ENCODE measurements around the gene FCER2.
"Not testable (repeated sequence)": the region's sequence is repeated elsewhere in the genome, so short reads cannot be mapped to it uniquely, and the experiment has no call there.

FCER2 gene, protein sequence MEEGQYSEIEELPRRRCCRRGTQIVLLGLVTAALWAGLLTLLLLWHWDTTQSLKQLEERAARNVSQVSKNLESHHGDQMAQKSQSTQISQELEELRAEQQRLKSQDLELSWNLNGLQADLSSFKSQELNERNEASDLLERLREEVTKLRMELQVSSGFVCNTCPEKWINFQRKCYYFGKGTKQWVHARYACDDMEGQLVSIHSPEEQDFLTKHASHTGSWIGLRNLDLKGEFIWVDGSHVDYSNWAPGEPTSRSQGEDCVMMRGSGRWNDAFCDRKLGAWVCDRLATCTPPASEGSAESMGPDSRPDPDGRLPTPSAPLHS

DNA sequence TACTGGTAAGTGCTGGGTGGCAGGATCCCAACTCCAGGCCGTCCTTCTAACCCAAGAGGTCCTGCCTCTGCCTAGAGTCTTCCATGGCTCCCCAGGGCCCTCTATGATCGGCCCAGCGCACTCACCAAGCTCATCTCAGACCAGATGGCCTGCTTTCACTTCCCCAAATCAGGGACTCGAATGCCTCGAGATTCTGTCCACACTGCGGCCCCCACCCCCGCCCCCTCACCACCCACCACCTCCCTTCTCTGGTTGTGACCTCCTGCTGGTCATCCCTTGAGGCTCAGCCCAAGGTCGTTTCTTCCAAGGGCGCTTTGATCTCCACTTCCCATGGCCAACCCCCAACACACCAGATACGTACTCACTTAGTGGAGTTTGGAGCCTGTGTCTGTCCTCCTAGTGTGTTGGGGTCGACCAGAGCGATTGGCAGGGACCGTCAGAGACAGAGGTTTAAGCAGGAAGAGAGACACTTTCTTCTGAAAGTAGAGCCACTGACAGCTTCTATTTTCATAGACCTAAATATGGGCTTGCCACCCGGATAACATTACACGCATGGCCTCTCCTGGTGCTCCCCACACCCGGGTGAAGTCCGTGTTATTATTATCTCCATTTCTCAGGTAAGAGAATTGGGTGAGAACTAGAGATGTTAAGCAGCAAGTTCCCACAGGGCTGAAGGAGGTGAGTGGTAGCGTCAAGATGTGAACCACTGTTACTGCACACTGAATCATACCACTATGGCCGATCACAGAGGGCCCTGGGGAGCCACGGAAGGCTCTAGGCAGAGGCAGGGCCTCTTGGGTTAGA, at the start of gene FCER2:
Gene FCER2, minus strand, starts transcription at position 478 of the 804 bp plus-strand sequence. CDS start 2,371 bp downstream, outside the sequence.
- DNase-seq, result no peak

DNA sequence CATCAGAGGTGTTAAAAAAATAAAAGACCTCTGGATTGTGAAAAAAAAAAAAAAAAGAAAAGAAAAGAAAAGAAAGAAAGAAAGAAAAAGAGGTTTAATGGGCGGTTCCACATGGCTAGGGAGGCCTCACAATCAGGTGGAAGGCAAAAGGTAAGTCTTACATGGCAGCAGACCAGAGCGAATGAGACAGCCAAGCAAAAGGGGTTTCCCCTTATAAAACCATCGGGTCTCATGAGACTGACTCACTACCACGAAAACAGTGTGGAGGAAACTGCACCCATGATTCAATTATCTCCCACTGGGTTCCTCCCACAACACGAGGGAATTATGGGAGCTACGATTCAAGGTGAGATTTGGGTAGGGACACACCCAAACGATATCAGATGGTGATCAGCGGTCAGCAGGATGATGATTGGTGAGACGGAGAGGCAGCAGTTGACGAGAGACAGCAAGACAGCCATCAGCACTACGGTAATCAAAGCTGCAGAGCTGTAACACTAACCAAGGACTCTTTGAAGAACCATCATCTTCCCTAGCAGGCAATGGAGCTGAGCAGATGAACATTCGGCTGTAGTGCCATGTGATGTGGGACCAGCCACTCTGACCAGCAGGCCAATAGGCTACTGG, 49.3 kb upstream of the FCER2 start:
- no peak for DNase-seq

GRCh38 chr19:7748756-7749155, 46.8 kb upstream of the FCER2 start:
- DNase-seq, result no peak

GRCh38 chr19:7748171-7748570, 46.2 kb upstream of the FCER2 start:
- DNase-seq, result no peak

DNA sequence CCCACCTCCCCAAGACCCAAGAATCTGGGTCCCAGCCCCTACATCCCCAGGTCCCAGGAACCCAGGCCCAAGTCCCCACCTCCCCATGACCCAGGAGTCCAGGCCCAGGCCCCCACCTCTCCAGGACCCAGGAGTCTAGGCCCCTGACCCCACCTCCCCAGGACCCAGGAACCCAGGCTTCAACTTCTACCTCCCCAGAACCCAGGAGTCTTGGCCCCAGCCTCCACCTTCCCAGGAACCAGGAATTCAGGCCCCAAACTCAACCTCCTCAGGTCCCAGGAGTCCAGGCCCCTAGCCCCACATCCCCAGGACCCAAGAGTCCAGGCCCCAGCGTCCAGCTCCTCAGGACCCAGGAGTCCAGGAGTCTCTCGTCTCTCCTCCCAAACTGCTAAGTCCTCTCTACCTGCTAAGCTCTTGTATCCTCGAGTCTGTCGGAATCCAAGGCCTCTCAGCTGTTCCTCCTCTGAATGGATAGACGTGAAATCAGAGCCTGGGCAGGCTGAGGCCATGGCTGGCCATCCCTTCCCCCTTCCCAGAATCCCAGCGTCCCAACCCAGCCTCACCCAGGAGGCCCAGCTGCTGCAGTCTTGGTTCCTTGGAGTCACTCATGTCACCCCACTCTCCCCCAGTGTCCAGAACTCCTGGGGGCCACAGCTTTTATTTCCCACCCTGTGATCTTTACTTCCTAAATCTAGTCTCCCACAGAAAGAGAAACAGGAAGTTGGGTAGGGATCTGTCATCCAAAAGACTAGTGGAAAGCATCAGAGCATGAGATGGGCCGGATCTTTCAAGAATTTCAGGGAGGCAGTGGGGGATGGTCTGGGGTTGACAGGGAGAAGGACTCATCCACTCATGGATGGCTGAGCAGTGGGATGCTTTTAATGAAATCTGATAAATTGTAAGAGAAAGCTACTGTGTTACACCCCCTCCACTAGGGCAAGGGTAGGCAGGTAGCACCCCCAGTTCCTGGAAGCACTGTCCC, 45.3 kb upstream of the FCER2 start, which contains the start of gene CD209:
Gene CD209, minus strand, starts transcription at position 632 of the 982 bp plus-strand sequence. Its CDS starts 23 bp downstream, at position 609.
- DNase-seq, result no peak

DNA sequence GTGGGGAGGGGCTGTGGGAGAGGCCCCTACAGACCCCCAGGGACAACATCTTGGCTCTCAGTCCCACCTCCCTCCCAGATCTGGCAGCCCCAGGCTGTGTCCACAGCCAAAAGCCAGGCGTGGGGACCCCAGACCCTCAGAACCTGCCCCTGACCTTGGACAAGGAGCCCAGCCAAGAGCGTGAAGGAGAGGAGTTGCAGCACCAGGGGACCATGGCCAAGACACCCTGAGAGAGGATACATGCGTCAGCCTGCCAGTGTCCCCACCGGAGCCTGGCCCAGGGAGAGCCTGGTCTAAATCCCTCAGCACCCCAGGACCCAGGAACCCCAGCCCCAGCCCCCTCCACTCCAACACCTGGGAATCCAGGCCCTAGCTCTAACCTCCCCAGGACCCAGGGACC, 44.4 kb upstream of the FCER2 start:
- not testable (repeated sequence) for DNase-seq

DNA sequence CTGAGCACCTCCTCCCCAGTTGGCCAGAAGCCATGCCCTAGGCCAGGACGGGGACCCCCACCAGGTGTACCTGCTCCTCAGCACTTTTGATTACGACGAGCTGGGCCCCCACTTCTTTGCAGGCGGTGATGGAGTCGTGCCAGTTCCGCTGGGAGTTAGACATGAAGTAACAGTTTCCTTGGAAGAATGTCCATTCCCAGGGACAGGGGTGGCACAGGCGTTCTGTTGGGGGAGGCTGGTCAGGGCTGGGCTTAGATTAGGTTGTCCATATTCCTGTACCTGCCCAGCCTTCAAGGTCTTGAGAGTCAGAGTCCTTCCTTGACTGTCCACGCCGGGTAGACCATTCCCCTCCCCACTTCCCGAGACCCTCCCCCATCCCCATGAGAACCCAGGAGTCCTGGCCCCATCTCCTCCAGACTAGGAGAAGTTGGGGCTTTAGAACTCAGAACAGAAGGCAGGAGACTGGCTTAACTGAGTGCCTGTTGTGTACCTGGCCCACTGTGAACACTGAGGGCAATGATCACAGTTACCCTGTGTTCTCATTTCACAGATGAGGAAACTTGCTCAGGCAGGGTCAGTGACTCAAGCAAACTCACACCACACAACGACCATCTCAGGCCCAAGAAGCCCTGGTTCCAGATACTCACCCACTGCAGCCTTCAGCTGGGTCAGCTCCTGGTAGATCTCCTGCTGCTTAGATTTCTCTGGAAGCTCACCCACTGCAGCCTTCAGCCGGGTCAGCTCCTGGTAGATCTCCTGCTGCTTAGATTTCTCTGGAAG, 43.1 kb upstream of the FCER2 start:
- no peak for DNase-seq

DNA sequence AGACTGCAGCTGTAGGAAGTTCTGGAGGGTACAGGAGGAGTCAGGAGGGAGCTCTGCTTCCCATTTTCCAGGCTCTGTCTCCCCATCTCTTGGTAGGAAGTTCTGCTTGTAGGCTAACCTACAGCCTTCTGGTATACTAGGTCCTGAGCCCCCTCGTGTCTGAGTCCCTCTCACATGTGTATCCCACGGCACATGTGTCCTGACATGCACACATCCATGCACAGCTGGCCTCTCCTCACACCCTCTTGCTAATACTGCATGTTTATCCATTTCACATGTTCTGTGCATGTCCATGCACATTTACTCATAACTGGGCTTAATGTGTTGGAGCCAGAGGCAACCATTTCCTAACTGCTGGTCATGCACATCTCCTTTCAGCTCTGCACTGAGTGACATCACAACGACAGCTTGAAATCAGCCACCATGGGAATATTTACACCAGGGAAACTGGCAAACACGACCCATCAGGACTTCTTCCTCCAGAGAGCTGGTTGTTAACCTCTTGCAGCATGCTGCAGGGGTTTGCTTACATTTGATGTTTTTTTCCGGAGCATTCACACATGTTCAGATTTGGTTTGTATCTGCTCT, 42.4 kb upstream of the FCER2 start:
- no peak for DNase-seq

DNA sequence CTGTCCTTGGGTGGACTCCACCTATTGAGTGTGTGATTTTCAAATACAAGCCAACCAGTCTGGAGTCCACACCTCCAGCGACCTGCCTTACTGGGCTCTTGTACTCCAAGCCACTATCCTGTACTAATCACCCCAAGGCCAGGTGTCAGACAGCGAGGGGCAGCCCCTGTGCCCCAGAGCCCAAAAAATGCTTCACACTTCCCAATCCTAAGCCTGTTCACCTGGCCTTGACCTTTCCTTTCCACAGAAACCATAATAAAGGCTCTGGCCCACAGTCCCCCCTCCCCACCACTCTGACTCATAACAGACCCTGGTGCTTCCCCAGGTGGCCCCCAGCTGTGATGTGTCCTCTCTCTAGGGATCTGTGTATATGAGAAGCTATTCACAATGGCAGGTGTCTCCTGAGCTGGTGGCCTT, 41.5 kb upstream of the FCER2 start:
- no peak for DNase-seq

GRCh38 chr19:7742991-7743390, 41.1 kb upstream of the FCER2 start:
- no peak for DNase-seq

- DNase-seq, result no peak
Observed at GRCh38 chr19:7742575-7742974, 40.6 kb upstream of the FCER2 start.

DNA sequence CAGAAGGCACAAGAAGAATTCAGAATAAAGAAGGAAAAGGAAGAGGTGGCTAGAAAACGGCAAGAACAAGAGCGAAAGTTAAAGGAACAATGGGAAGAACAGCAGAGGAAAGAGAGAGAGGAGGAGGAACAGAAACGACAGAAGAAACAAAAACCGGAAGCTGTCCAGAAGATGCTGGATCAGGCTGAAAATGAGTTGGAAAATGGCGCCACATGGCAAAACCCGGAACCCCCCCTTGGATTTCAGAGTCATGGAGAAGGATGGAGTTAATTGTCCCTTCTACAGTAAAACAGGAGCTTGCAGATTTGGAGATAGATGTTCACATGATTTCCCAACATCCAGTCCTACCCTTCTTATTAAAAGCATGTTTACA, 38.7 kb upstream of the FCER2 start:
- DNase-seq, result no peak

- no peak for DNase-seq
Observed at GRCh38 chr19:7739801-7740681, 38.1 kb upstream of the FCER2 start.

- no peak for DNase-seq
Observed at GRCh38 chr19:7739211-7739755, 37.4 kb upstream of the FCER2 start.

GRCh38 chr19:7738023-7738422, 36.1 kb upstream of the FCER2 start:
- DNase-seq, result no peak

GRCh38 chr19:7737215-7737614, 35.3 kb upstream of the FCER2 start:
- DNase-seq, result no peak

- DNase-seq, result no peak
Observed at GRCh38 chr19:7736148-7736547, 34.2 kb upstream of the FCER2 start.

- DNase-seq, result no peak
Observed at GRCh38 chr19:7734220-7735203, 32.6 kb upstream of the FCER2 start.

GRCh38 chr19:7733376-7733775, 31.4 kb upstream of the FCER2 start:
- DNase-seq, result no peak
